Astrocyte of the cerebellum (primary cell): Measurements from ENCODE around the gene NDFIP1.
"Not testable (repeated sequence)": the region's sequence is repeated elsewhere in the genome, so short reads cannot be mapped to it uniquely, and the experiment has no call there.

Experiments used
- DNase-seq: peaks from one replicate; pipeline ENCODE4 v3.0.0-alpha.2; 2011; ENCODE audit warnings: low read depth
- H3K4me3 ChIP-seq: 2 replicates; pipeline ENCODE4 v1.5.1; 2011; ENCODE audit warnings: mild to moderate bottlenecking, low read depth, low read length, moderate library complexity
- in situ Hi-C: cut with HindIII; loops from 2 replicates; pipeline ENCODE4 v1.10.0; 2017; ENCODE audit warnings: low sequenced_read_pairs
- TF ChIP-seq, protein P1 (sequence below): IDR thresholded peaks from 2 replicates; pipeline ENCODE4 v1.5.1; 2012; ENCODE audit warnings: low read length, low read depth, moderate library complexity, mild to moderate bottlenecking; ENCODE audit errors: missing control alignments

The NDFIP1 gene

DNA sequence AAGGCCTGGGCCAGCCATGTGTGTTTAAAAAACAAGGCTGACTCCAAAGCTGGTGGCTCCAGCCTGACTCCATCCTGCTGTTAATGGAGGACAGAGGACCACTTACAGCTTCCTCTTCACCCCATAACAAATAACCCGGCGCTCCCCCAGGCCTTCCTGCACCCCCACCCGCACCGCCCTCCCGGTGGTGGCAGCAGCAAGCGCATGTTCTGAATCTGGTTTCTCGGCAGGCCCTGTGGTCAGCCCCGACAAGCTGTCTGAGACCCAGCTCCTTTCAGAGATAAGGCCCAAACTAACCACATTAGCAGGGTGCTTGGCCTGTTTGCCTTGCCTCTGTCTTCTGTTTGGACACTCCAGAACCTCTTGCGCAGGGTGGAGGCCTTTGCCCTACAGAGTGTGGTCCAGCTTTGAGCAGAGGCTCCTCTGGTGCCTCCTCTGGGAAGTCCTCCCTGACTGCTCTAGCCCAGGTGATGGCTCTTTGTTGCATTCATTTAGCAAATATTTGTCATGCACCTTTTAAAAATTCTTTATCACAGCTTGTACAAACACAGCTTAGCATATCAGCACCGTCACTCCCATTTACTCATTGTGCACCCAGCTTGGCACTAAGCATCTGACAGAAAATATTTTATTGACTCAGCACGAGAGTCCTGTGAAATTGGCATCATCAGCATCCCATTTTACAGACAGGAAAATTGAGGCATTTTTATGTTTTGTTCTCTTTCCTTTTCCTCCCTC lies 78.4 kb downstream of the NDFIP1 start:
- no peak overlapping the region for H3K4me3 ChIP-seq
- in situ Hi-C loops, result no loop called here
- DNase-seq, result no peak
- TF ChIP-seq, protein P1, sequence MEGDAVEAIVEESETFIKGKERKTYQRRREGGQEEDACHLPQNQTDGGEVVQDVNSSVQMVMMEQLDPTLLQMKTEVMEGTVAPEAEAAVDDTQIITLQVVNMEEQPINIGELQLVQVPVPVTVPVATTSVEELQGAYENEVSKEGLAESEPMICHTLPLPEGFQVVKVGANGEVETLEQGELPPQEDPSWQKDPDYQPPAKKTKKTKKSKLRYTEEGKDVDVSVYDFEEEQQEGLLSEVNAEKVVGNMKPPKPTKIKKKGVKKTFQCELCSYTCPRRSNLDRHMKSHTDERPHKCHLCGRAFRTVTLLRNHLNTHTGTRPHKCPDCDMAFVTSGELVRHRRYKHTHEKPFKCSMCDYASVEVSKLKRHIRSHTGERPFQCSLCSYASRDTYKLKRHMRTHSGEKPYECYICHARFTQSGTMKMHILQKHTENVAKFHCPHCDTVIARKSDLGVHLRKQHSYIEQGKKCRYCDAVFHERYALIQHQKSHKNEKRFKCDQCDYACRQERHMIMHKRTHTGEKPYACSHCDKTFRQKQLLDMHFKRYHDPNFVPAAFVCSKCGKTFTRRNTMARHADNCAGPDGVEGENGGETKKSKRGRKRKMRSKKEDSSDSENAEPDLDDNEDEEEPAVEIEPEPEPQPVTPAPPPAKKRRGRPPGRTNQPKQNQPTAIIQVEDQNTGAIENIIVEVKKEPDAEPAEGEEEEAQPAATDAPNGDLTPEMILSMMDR, result no peak

DNA sequence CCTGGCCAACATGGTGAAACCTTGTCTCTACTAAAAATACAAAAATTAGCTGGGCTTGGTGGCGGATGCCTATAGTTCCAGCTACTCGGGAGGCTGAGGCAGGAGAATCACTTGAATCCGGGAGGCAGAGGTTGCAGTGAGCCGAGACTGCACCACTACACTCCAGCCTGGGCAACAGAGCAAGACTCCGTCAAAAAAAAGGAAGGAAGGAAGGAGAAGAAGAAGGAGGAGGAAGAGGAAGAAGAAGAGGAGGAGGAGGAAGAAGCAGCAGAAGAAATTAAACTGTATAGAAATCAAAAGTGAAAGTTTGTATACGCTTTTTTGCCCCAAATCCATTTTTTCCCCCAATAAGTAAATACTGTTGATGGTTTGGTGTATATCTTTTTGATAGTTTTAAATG lies 80.1 kb downstream of the NDFIP1 start:
- DNase-seq, H3K4me3 ChIP-seq, in situ Hi-C loops: not testable (repeated sequence)

DNA sequence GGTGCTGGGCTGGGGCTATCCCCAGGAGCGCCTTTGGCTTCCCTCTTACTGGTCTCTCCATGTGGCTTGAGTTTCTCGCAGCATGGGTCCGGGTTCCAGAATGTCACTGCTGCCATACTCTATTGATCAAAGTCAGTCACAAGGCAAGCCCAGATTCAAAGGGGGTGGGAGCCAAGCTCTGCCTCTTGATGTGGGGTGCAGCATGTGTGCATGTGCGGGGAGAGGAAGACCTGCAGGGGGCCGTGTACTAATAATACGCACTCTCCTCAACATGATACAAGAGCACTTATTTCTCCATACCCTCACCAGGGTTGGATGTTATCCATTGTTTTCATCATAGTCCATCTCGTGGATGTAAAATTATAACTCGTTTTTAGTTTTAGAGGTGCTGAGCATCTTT lies 81.2 kb downstream of the NDFIP1 start:
- no peak overlapping the region for H3K4me3 ChIP-seq
- TF ChIP-seq, protein P1, result no peak
- no peak for DNase-seq
- in situ Hi-C loops, result no loop called here

DNA sequence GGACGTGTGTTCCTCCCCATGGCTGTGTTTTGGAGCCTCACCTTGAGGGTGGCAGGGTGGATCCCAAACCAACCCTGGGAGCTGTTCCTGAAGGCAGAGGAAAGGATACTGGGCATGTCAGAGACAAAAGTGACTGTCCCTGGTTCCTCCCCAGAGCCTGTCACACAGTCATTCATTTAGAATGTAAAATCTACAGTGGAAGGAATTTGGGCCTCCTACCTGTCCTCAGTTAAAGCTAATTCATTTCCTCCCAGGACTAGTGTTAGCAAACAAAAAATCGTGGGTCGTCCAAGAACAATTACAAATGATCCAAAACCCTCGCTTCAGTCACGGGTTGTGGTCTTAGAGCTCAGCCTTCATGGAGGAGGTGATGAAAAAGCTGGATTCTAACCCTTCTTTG lies 83.2 kb downstream of the NDFIP1 start:
- in situ Hi-C loops, result no loop called here
- H3K4me3 ChIP-seq, result no peak overlapping the region
- no peak for DNase-seq
- TF ChIP-seq, protein P1, result no peak

DNA sequence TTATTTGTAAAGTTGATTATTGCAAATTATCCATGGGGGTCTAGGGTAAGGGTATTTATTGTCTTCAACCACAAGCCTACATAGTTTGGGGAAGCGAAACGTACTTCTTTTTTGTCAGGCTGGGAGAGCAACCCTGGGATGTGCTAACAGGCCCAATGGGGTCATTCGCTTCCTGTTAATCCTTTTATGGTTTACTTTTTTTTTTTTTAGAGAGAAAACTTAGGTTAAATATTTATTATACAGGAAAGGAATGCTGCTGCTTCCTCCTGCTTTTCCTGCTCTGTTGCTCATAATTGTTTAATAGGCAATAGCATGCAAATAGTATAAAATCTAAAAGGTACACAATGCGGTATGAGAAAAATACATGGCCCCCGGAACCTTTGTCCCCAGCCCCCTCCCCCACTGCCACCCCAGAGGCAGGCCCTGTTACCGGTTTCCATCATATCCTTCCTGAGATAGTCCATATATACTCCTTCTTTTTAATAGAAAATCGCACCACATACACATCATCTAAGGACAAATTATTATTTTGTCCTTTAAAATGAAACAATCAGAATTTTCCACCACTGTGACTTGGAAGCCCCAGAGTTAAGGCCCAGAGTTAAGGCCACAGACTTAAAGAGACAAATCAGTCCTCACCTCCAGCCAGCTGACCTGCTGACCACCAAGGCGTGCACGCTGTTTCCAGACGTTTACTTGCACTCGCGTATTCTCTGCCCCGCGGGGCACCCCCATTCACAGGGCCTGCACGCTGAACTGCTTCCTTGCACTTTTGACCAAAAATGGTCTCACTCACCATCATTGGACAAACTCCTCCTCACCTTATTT lies 83.9 kb downstream of the NDFIP1 start:
- H3K4me3 ChIP-seq, result no peak overlapping the region
- no peak for DNase-seq
- TF ChIP-seq, protein P1, result no peak
- in situ Hi-C loops, result no loop called here

DNA sequence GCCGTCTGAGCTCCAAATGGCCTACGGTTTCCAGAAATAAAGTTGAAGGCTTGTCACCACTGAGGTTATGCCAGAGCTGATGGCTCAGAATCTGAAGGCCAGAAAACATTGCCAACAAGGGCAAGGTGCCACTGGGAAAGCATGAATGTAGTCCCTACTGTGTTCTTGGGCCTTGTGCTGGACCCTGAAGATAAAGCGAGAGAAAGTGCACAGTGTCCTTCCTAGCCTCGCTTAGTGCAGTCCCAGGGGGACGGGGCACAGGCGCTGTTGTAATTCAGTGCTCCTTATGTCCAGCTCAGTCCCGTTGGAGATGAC lies 84.5 kb downstream of the NDFIP1 start:
- H3K4me3 ChIP-seq, result no peak overlapping the region
- in situ Hi-C loops, result no loop called here
- DNase-seq, result no peak
- TF ChIP-seq, protein P1, result no peak

DNA sequence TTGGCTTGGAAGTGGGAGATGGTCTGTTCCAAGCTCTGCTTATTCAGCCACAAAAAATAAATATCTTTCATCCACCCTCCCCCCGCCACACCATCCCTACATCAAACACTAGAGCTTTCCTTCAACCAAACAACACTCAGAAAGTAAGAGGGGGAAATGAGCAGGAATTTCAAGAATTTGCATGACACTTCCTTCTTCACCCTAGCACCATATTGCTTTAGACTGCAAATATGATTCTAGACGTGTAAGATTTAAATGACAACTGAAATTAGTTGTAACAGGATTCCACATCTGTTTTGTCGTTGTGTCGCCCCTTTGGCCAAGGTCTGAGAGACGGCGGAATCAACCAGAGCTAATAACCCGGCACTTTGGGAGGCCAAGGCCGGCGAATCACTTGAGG lies 88.5 kb downstream of the NDFIP1 start:
- DNase-seq, result no peak
- no peak overlapping the region for H3K4me3 ChIP-seq
- TF ChIP-seq, protein P1, result no peak

More for the DNA sequence above, 88.5 kb downstream of the NDFIP1 start:
- in situ Hi-C loops, result no loop called here
